Measurements from ENCODE around the gene XIRP1. TPM values are rescaled to one million over a fixed set of nuclear protein-coding genes. Genes with fewer than 3 reads are reported as not detected.

XIRP1 gene
- total RNA-seq, 1 experiment from 2014 or later = not detected

Small RNA genes lying within 50 kb of the gene (microRNA-seq; reads per million reads assigned to microRNA genes)
- gene MIR6822 (ENCODE audit: borderline number of aligned reads) = not detected

Other genes starting within 250 kb of the XIRP1 start
- 0.05 TPM for gene SCN11A, start 140.7 kb downstream of the XIRP1 start, total RNA-seq (2021; ENCODE audit: unreplicated experiment)
- gene WDR48, start 140.6 kb downstream of the XIRP1 start, total RNA-seq (2021; ENCODE audit: unreplicated experiment) = 35.6 TPM
- gene GORASP1, start 85.0 kb downstream of the XIRP1 start, total RNA-seq (2021; ENCODE audit: unreplicated experiment) = 38.8 TPM
- gene TTC21A, start 84.9 kb downstream of the XIRP1 start, total RNA-seq (2021; ENCODE audit: unreplicated experiment) = 5.6 TPM
- gene CSRNP1, start 39.0 kb downstream of the XIRP1 start, total RNA-seq (2021; ENCODE audit: unreplicated experiment) = 15.0 TPM
- 0.10 TPM for gene CX3CR1, start 87.4 kb upstream of the XIRP1 start, total RNA-seq (2021; ENCODE audit: unreplicated experiment)
- not detected for gene CCR8, start 137.1 kb upstream of the XIRP1 start, total RNA-seq (2021; ENCODE audit: unreplicated experiment)
- gene SLC25A38, start 190.8 kb upstream of the XIRP1 start, total RNA-seq (2021; ENCODE audit: unreplicated experiment) = 26.7 TPM
- 2,486 TPM for gene RPSA, start 214.1 kb upstream of the XIRP1 start, total RNA-seq (2021; ENCODE audit: unreplicated experiment)

Measured in HCT116 (cell line).